HepG2 (cell line): ENCODE data around the gene HYAL2. TPM values are rescaled to one million over a fixed set of nuclear protein-coding genes. Genes with fewer than 3 reads are reported as not detected.

ENCODE experiments used
- E2F1 ChIP-seq: sonication (generic); formaldehyde crosslinking; IDR thresholded peaks from 2 replicates; pipeline ENCODE4 v1.5.0; 2020; ENCODE audit warnings: missing genetic modification reagents
- FOXK1 ChIP-seq: sonication (generic); formaldehyde crosslinking; IDR thresholded peaks from 2 replicates; pipeline ENCODE4 v1.4.0; 2020; ENCODE audit warnings: low read depth, missing genetic modification reagents, borderline replicate concordance
- MXD1 ChIP-seq: sonication (generic); formaldehyde crosslinking; IDR thresholded peaks from 2 replicates; pipeline ENCODE4 v1.4.0; 2020; ENCODE audit warnings: mild to moderate bottlenecking, missing genetic modification reagents
- ZBTB39 ChIP-seq: sonication (generic); formaldehyde crosslinking; IDR thresholded peaks from 2 replicates; pipeline ENCODE4 v1.5.0; 2020; ENCODE audit warnings: missing genetic modification reagents
- ZHX2 ChIP-seq, 2 experiments: sonication (generic) in 1 of 2; formaldehyde crosslinking in 1 of 2; IDR thresholded peaks; 2 replicates each; pipeline versions ENCODE4 v1.6.1 to v1.9.0; 2014 to 2022; ENCODE audit warnings: antibody characterized with exemption in 1 of 2, borderline replicate concordance in 1 of 2, inconsistent platforms in 1 of 2, low read depth in 1 of 2, missing genetic modification reagents in 1 of 2
- ZNF142 ChIP-seq: sonication (generic); formaldehyde crosslinking; IDR thresholded peaks from 2 replicates; pipeline ENCODE4 v1.4.0; 2020; ENCODE audit warnings: missing genetic modification reagents
- ZXDC ChIP-seq: sonication (generic); formaldehyde crosslinking; IDR thresholded peaks from 2 replicates; pipeline ENCODE4 v1.5.0; 2020; ENCODE audit warnings: mild to moderate bottlenecking, missing genetic modification reagents
- polyA plus RNA-seq, 8 experiments: library from polyadenylated mRNA; depleted of rRNA in 3 of 8; stranded (reverse) in 7 of 8; unstranded in 1 of 8; fragments of >200 nt; fragmentation: Illumina TruSeq in 4 of 8; extraction: Trizol in 4 of 8; gene quantifications; 2 replicates each; pipeline versions ENCODE4 v1.2.1 to v1.2.3, GENCODE V29; 2011 to 2016; ENCODE audit warnings: low read depth in 4 of 8, missing spikeins in 1 of 8, mixed read lengths in 1 of 8; ENCODE audit not compliant: insufficient read depth in 1 of 8
- total RNA-seq, 5 experiments: library from RNA; depleted of rRNA; stranded (reverse); fragments of >200 nt; fragmentation: Illumina TruSeq; extraction: Trizol; gene quantifications; 2 replicates each; pipeline ENCODE4 v1.2.3, GENCODE V29; 2016; ENCODE audit warnings: low read depth in 1 of 5

Gene HYAL2
- total and polyA plus RNA-seq, 2 of the 13 experiments (the other 11 are each of a cell fraction or from before 2014, with no cell fraction given), result 76.2 to 102 TPM

- TF ChIP-seq ZBTB39 (no peak), ZXDC (CRISPR knock-in tag) (no peak), ZNF142 (CRISPR knock-in tag) (no peak), FOXK1 (CRISPR knock-in tag) (no peak), MXD1 (no peak), ZHX2 (IDR thresholded peaks at IDR 0.05; ENCODE audit: low read depth) (no peak), ZHX2 (CRISPR knock-in tag; IDR thresholded peaks at IDR 0.05; ENCODE audit: borderline replicate concordance) (no peak), E2F1 (CRISPR knock-in tag) (no peak)
These were observed 51.1 kb downstream of the HYAL2 start (continued) for GRCh38 chr3:50271314-50271936.
